Neural cell (in vitro differentiated cells): Measurements from ENCODE around the gene ARHGAP25. TPM values are rescaled to one million over a fixed set of nuclear protein-coding genes. Genes with fewer than 3 reads are reported as not detected.

Experiments used
- H2AFZ ChIP-seq: fragments of 200-600, 300-800 bp; sonication (generic), shearing (Covaris generic); 2 replicates; pipeline ENCODE4 v1.6.0; 2014; ENCODE audit warnings: low read depth, mild to moderate bottlenecking, antibody characterized with exemption, low read length, moderate library complexity
- H3F3A ChIP-seq: fragments of 200-600 bp; shearing (Covaris generic); 2 replicates; pipeline ENCODE4 v1.6.1; 2016; ENCODE audit warnings: mild to moderate bottlenecking, moderate library complexity, mixed read lengths, antibody characterized with exemption, low read length; ENCODE audit not compliant: insufficient read depth, poor library complexity, severe bottlenecking
- H3K27ac ChIP-seq: fragments of 200-600, 300-800 bp; sonication (generic), shearing (Covaris generic); 2 replicates; pipeline ENCODE4 v1.5.1; 2014; ENCODE audit warnings: mild to moderate bottlenecking, low read length, moderate library complexity
- H3K27me3 ChIP-seq: fragments of 300-800, 200-600 bp; sonication (generic), shearing (Covaris generic); 2 replicates; pipeline ENCODE4 v1.6.0; 2014; ENCODE audit warnings: mild to moderate bottlenecking, low read depth, low read length, moderate library complexity; ENCODE audit not compliant: insufficient read depth
- H3K36me3 ChIP-seq: fragments of 300-800, 200-600 bp; sonication (generic), shearing (Covaris generic); 2 replicates; pipeline ENCODE4 v1.5.1; 2014; ENCODE audit warnings: mild to moderate bottlenecking, antibody characterized with exemption, low read length, moderate library complexity; ENCODE audit not compliant: insufficient read depth
- H3K4me2 ChIP-seq: fragments of 300-800, 200-600 bp; sonication (generic), shearing (Covaris generic); 2 replicates; pipeline ENCODE4 v1.6.0; 2014; ENCODE audit warnings: mild to moderate bottlenecking, low read length
- H3K4me3 ChIP-seq: fragments of 300-800, 200-600 bp; sonication (generic), shearing (Covaris generic); 2 replicates; pipeline ENCODE4 v1.5.1; 2014; ENCODE audit warnings: mild to moderate bottlenecking, low read length, moderate library complexity
- H3K79me2 ChIP-seq: fragments of 200-600 bp; shearing (Covaris generic); replicated peaks from 2 replicates; pipeline ENCODE4 v1.6.0; 2014; ENCODE audit warnings: mild to moderate bottlenecking, low read length, moderate library complexity; ENCODE audit not compliant: insufficient read depth
- H3K9ac ChIP-seq: fragments of 300-800, 200-600 bp; sonication (generic), shearing (Covaris generic); 2 replicates; pipeline ENCODE4 v1.6.1; 2016; ENCODE audit warnings: mild to moderate bottlenecking, low read length, mixed read lengths
- H3K9me2 ChIP-seq: fragments of 200-600 bp; shearing (Covaris generic); 2 replicates; pipeline ENCODE4 v1.6.1; 2016; ENCODE audit warnings: mild to moderate bottlenecking, low read length, mixed read lengths; ENCODE audit not compliant: insufficient read depth
- H3K9me3 ChIP-seq: fragments of 200-600, 300-800 bp; sonication (generic), shearing (Covaris generic); 2 replicates; pipeline ENCODE4 v1.6.1; 2016; ENCODE audit warnings: mild to moderate bottlenecking, mixed run types, low read length, moderate library complexity, mixed read lengths
- H4K20me1 ChIP-seq: fragments of 200-600 bp; shearing (Covaris generic); 2 replicates; pipeline ENCODE4 v1.6.1; 2016; ENCODE audit warnings: mild to moderate bottlenecking, mixed run types; ENCODE audit not compliant: insufficient read depth
- CTCF ChIP-seq: fragments of 450-650 bp; IDR thresholded peaks from 2 replicates; pipeline ENCODE4 v1.5.1; 2014; ENCODE audit warnings: antibody characterized with exemption, mild to moderate bottlenecking, moderate library complexity; ENCODE audit not compliant: poor library complexity, severe bottlenecking
- EP300 ChIP-seq: fragments of 450-650 bp; conservative IDR thresholded peaks from 2 replicates; pipeline ENCODE4 v1.6.1; 2014; ENCODE audit warnings: antibody characterized with exemption, mild to moderate bottlenecking, moderate library complexity; ENCODE audit not compliant: poor library complexity, severe bottlenecking
- EZH2 ChIP-seq: fragments of 200-600, 300-800 bp; shearing (Covaris generic), sonication (generic); IDR thresholded peaks from 2 replicates; pipeline ENCODE4 v1.6.1; 2014; ENCODE audit warnings: antibody characterized with exemption, low read length, borderline replicate concordance, mild to moderate bottlenecking; ENCODE audit not compliant: insufficient read depth, poor library complexity, severe bottlenecking
- MXI1 ChIP-seq: fragments of 450-650 bp; conservative IDR thresholded peaks from 2 replicates; pipeline ENCODE4 v1.6.1; 2014; ENCODE audit warnings: antibody characterized with exemption, mild to moderate bottlenecking; ENCODE audit not compliant: poor library complexity, severe bottlenecking
- POLR2AphosphoS5 ChIP-seq: IDR thresholded peaks from 2 replicates; pipeline ENCODE4 v1.6.1; 2012
- RAD21 ChIP-seq: fragments of 450-650 bp; conservative IDR thresholded peaks from 2 replicates; pipeline ENCODE4 v1.6.1; 2014; ENCODE audit warnings: antibody characterized with exemption, mild to moderate bottlenecking, moderate library complexity
- REST ChIP-seq: IDR thresholded peaks from 2 replicates; pipeline ENCODE4 v1.6.1; 2012; ENCODE audit warnings: borderline replicate concordance
- SMC3 ChIP-seq: fragments of 450-650 bp; conservative IDR thresholded peaks from 2 replicates; pipeline ENCODE4 v1.6.1; 2014; ENCODE audit warnings: antibody characterized with exemption, mild to moderate bottlenecking, moderate library complexity; ENCODE audit not compliant: poor library complexity
- TAF1 ChIP-seq: IDR thresholded peaks from 2 replicates; pipeline ENCODE4 v1.6.1; 2012; ENCODE audit warnings: low read depth
- polyA plus RNA-seq: library from polyadenylated mRNA; depleted of rRNA; stranded (reverse); fragments of >200 nt; gene quantifications from 2 replicates; pipeline ENCODE4 v1.2.3, GENCODE V29; 2014

The ARHGAP25 gene
- polyA plus RNA-seq, 1 donor from 2014 or later, result not detected

GRCh38 chr2:68730828-68731227, 3.8 kb upstream of the ARHGAP25 start:
- Histone ChIP-seq H3K9me2 (no peaks in the 10 kb centered on the region), H4K20me1 (no peaks in the 10 kb centered on the region), H3K27me3 (no peaks in the 10 kb centered on the region), H3K36me3 (no peaks in the 10 kb centered on the region), H3K79me2 (no peaks in the 10 kb centered on the region), H2AFZ (no peak overlapping the region), H3K27ac (no peak overlapping the region), H3K9me3 (no peaks in the 10 kb centered on the region), H3F3A (no peaks in the 10 kb centered on the region), H3K4me2 (no peak overlapping the region), H3K9ac (no peak overlapping the region), H3K4me3 (no peak overlapping the region)
- TF ChIP-seq MXI1, result no peak
- TF ChIP-seq EZH2, result no peak
- TF ChIP-seq CTCF, result no peak
- no peak for TF ChIP-seq POLR2AphosphoS5
- TF ChIP-seq RAD21, result no peak
- no peak for TF ChIP-seq REST
- no peak for TF ChIP-seq SMC3
- no peak for TF ChIP-seq TAF1
- no peak for TF ChIP-seq EP300

DNA sequence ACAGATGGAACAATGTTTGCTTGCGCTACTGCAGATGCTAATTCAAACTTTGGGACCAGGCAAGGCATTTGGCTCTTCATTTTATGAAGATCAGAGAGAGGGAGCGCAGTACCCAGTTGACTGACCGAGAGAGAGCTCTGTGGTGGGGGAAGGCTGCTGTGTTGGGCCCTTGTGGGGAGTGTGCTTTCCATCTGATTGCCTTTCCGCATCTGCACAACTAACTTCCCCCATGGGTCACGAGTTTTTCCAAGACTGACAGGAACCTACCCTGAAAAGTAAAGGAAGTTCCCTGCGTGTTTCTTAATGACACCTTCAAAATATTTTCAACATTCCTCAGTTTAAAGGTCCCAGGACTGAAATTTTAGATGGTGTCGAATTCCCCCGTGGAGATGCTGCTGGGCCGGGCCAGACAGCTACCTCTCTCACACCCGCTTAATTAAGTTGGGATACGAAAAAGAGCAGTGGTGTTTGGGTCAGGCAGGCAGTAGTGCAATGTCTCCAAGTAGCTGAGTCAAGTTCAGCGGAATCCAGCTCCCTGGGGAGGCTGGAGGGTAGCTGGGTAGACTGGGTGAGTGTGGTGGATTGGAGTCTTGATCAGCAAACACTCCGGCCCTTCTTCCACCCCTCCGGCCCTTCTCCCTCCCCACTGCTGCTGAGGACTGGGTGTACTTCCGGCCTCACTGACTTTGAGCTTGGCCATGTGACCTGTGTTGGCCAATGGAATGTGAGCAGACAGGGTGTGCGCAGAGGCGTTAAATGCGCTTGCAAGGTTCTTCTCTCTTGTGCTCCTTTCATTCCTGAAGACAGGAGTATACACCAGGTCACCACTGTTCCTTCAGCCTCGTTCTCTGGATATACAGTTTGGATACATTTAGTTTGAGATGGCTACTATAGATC, 2.3 kb upstream of the ARHGAP25 start:
- no peak overlapping the region for H3K27ac ChIP-seq

More for the DNA sequence above, 2.3 kb upstream of the ARHGAP25 start:
- H4K20me1 ChIP-seq, result no peaks in the 10 kb centered on the region
- no peaks in the 10 kb centered on the region for H3K79me2 ChIP-seq
- H2AFZ ChIP-seq, result no peak overlapping the region
- no peaks in the 10 kb centered on the region for H3K27me3 ChIP-seq
- no peaks in the 10 kb centered on the region for H3F3A ChIP-seq
- H3K36me3 ChIP-seq, result no peaks in the 10 kb centered on the region
- H3K4me3 ChIP-seq, result no peak overlapping the region
- TF ChIP-seq SMC3 (no peak), TAF1 (no peak), MXI1 (no peak), REST (no peak), RAD21 (no peak), POLR2AphosphoS5 (no peak), EZH2 (no peak), CTCF (no peak), EP300 (no peak)
- H3K9me3 ChIP-seq, result no peaks in the 10 kb centered on the region
- no peak overlapping the region for H3K4me2 ChIP-seq
- H3K9ac ChIP-seq, result no peak overlapping the region
- H3K9me2 ChIP-seq, result no peaks in the 10 kb centered on the region
